Panc1 (cell line): ENCODE measurements around the gene KCNJ1. TPM values are rescaled to one million over a fixed set of nuclear protein-coding genes. Genes with fewer than 3 reads are reported as not detected.
A peak's percentile ranks its signal among the peaks of the same experiment; 100 is the strongest.

Source experiments
- ATAC-seq: fragments of 200-7000 bp; cut with Tn5 transposase; 2 replicates; pipeline ENCODE4 v1.9.1; 2020; ENCODE audit warnings: mild to moderate bottlenecking, moderate library complexity
- BruUV-seq: library from RNA; stranded (reverse); fragments of 400-500 nt; replicated peaks from 2 replicates; lab custom pipeline; 2021; lab: Mats Ljungman, UMichigan
- CTCF ChIA-PET: fragments of 300-600 bp; sonication (Branson Sonifier 250); formaldehyde crosslinking; loops from one replicate; lab custom pipeline; 2022; ENCODE audit warnings: antibody characterized with exemption; lab: Charles Lee
- POLR2A ChIA-PET: fragments of 300-600 bp; sonication (Branson Sonifier 250); formaldehyde crosslinking; loops from one replicate; lab custom pipeline; 2022; ENCODE audit warnings: antibody characterized with exemption; lab: Charles Lee
- DNase-seq: peaks from one replicate; pipeline ENCODE4 v3.0.0-alpha.2; 2010; ENCODE audit warnings: low read depth, low spot score
- H3K27ac ChIP-seq: 2 replicates; pipeline ENCODE4 v1.5.1; 2011; ENCODE audit warnings: mild to moderate bottlenecking, low read length, inconsistent platforms
- H3K27me3 ChIP-seq: fragments of 200-500 bp; sonication (Bioruptor generic); 2 replicates; pipeline ENCODE4 v1.6.0; 2014; ENCODE audit warnings: low read length, inconsistent platforms; ENCODE audit not compliant: control insufficient read depth, insufficient read depth
- H3K36me3 ChIP-seq: fragments of 200-500 bp; sonication (Bioruptor generic); 2 replicates; pipeline ENCODE4 v1.5.1; 2014; ENCODE audit warnings: inconsistent platforms, mild to moderate bottlenecking, low read length, moderate library complexity; ENCODE audit not compliant: control insufficient read depth, insufficient read depth
- H3K4me1 ChIP-seq: 2 replicates; pipeline ENCODE4 v1.5.1; 2011; ENCODE audit warnings: inconsistent platforms, mild to moderate bottlenecking, low read length, moderate library complexity; ENCODE audit not compliant: control insufficient read depth, insufficient read depth
- H3K4me3 ChIP-seq, 2 experiments: 2 replicates each; pipeline ENCODE4 v1.5.1; 2011 to 2012; ENCODE audit warnings: low read depth in 2 of 2, low read length in 2 of 2, mild to moderate bottlenecking in 2 of 2, inconsistent platforms in 1 of 2, moderate library complexity in 1 of 2
- H3K9me3 ChIP-seq: fragments of 200-500 bp; sonication (Bioruptor generic); 2 replicates; pipeline ENCODE4 v1.5.1; 2014; ENCODE audit warnings: low read depth, mild to moderate bottlenecking, inconsistent platforms, low read length, moderate library complexity; ENCODE audit not compliant: control insufficient read depth, insufficient read depth
- POLR2AphosphoS5 ChIP-seq: IDR thresholded peaks from 2 replicates; pipeline ENCODE4 v1.6.1; 2012; ENCODE audit warnings: mild to moderate bottlenecking, low read depth, low read length, moderate library complexity
- SIN3A ChIP-seq: IDR thresholded peaks from 2 replicates; pipeline ENCODE4 v1.6.1; 2012; ENCODE audit warnings: low read depth, mild to moderate bottlenecking, low read length, moderate library complexity, borderline replicate concordance; ENCODE audit not compliant: insufficient read depth
- TCF7L2 ChIP-seq: IDR thresholded peaks from 2 replicates; pipeline ENCODE4 v1.6.1; 2011; ENCODE audit warnings: mild to moderate bottlenecking, low read depth, low read length, inconsistent platforms
- in situ Hi-C: cut with HindIII; loops from 2 replicates; pipeline ENCODE4 v1.10.0; 2016; ENCODE audit warnings: low sequenced_read_pairs, low pct_unique_long_range_greater_than_20kb
- intact Hi-C: fragments of 100-400 bp; cut with micrococcal nuclease; formaldehyde crosslinking; loops from one replicate; pipeline ENCODE4 v1.10.0; 2022; ENCODE audit not compliant: unreplicated experiment
- total RNA-seq: library from RNA; stranded (reverse); gene quantifications from one replicate; pipeline ENCODE4 v1.2.1, GENCODE V29; 2021; ENCODE audit not compliant: unreplicated experiment
- TF ChIP-seq, protein P1 (sequence below), 2 experiments: IDR thresholded peaks; 2 replicates each; pipeline ENCODE4 v1.6.1; 2011 to 2012; ENCODE audit warnings: low read depth in 2 of 2, control low read depth in 1 of 2, low read length in 1 of 2, mild to moderate bottlenecking in 1 of 2, moderate library complexity in 1 of 2; ENCODE audit not compliant: insufficient read depth in 1 of 2
- TF ChIP-seq, protein P2 (sequence below): fragments of 450-650 bp; IDR thresholded peaks from 2 replicates; pipeline ENCODE4 v1.5.1; 2017; ENCODE audit warnings: mild to moderate bottlenecking

KCNJ1 gene
- total RNA-seq, 1 experiment from 2014 or later = not detected

DNA sequence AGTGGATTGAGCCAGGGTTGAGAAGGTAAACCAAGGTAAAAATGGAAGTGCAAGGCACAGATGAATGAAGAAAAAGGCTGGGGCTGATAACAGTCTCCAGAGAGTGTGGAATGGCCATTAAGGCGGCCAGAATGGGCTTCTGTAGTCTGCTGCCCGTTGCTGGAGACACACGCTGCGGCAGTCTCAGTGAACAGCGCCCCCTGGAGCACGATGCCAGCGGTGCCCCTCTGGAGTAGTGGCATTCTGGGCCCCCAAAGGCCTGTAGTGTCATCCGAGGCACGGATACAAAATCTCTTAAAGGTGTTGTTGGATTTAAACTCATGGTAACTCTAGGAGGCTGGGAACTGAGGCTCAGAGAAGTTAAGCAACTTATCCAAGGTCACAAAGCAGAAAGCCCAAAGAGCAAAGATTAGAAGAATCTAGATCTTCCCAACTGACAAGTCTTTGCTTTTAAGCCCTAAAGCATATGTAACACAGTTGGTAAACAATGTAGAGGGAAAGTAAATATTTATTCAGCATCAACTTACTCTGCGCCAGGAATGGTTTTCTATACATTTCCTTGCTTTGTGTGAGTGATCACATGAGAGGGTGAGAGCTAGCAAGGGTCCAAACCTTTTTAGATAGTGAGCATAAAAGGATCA lies 18.2 kb downstream of the KCNJ1 start:
- TF ChIP-seq TCF7L2 (no peak), SIN3A (no peak)
- TF ChIP-seq, protein P1, sequence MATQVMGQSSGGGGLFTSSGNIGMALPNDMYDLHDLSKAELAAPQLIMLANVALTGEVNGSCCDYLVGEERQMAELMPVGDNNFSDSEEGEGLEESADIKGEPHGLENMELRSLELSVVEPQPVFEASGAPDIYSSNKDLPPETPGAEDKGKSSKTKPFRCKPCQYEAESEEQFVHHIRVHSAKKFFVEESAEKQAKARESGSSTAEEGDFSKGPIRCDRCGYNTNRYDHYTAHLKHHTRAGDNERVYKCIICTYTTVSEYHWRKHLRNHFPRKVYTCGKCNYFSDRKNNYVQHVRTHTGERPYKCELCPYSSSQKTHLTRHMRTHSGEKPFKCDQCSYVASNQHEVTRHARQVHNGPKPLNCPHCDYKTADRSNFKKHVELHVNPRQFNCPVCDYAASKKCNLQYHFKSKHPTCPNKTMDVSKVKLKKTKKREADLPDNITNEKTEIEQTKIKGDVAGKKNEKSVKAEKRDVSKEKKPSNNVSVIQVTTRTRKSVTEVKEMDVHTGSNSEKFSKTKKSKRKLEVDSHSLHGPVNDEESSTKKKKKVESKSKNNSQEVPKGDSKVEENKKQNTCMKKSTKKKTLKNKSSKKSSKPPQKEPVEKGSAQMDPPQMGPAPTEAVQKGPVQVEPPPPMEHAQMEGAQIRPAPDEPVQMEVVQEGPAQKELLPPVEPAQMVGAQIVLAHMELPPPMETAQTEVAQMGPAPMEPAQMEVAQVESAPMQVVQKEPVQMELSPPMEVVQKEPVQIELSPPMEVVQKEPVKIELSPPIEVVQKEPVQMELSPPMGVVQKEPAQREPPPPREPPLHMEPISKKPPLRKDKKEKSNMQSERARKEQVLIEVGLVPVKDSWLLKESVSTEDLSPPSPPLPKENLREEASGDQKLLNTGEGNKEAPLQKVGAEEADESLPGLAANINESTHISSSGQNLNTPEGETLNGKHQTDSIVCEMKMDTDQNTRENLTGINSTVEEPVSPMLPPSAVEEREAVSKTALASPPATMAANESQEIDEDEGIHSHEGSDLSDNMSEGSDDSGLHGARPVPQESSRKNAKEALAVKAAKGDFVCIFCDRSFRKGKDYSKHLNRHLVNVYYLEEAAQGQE (IDR thresholded peaks at IDR 0.05; ENCODE audit: insufficient read depth in 1 of 2, low read depth in 2 of 2, low read length in 1 of 2) = no peak
- TF ChIP-seq, protein P2, sequence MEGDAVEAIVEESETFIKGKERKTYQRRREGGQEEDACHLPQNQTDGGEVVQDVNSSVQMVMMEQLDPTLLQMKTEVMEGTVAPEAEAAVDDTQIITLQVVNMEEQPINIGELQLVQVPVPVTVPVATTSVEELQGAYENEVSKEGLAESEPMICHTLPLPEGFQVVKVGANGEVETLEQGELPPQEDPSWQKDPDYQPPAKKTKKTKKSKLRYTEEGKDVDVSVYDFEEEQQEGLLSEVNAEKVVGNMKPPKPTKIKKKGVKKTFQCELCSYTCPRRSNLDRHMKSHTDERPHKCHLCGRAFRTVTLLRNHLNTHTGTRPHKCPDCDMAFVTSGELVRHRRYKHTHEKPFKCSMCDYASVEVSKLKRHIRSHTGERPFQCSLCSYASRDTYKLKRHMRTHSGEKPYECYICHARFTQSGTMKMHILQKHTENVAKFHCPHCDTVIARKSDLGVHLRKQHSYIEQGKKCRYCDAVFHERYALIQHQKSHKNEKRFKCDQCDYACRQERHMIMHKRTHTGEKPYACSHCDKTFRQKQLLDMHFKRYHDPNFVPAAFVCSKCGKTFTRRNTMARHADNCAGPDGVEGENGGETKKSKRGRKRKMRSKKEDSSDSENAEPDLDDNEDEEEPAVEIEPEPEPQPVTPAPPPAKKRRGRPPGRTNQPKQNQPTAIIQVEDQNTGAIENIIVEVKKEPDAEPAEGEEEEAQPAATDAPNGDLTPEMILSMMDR = peak; percentile 92
- DNase-seq = no peak
- peaks cover under 1% of the 10 kb centered on the region; the same call in 1 of the 2 replicates for H3K27me3 ChIP-seq
- intact Hi-C loops (loop anchor here (5.0 kb wide), 1 partner anchor 817 kb away; no protein-coding TSS in a partner anchor), in situ Hi-C loops (loop anchor here (25.0 kb wide), 1 partner anchor 687 kb away; no protein-coding TSS in a partner anchor)
- H3K27ac ChIP-seq = no peak overlapping the region
- no peak overlapping the region for H3K4me3 ChIP-seq
- H3K36me3 ChIP-seq = no peaks in the 10 kb centered on the region
- ChIA-PET CTCF (interaction anchor here (0.7 kb wide), 2 partner anchors 22 to 98 kb away, joined by 5 to 8 read pairs; no protein-coding TSS in a partner anchor), POLR2A (no interaction called here)
- BruUV-seq = no TSS peak
- H3K9me3 ChIP-seq = no peaks in the 10 kb centered on the region
- H3K4me1 ChIP-seq = no peaks in the 10 kb centered on the region
- peak; percentile 95 for ATAC-seq

DNA sequence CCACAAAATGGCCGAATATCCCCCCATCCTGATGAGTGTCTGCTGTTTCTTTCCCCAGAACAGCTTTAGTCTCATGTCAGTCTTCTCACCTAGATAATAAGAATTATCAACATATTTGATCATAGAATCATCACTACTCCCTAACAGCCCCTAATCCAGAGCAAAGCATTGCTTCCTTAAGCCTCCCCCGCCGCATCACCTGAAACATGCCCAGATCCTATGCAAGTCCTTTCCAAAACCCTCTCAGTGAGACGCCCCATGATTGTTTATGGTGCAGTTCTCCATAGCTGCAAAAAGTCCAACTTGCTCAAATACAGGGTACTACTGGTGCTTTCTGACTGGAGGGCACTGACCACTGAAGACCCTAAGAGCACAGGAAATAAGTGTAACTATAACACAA lies 20.1 kb downstream of the KCNJ1 start:
- no peak for ATAC-seq
- no peak for DNase-seq
- CTCF ChIA-PET = no interaction called here
- no TSS peak for BruUV-seq
- H3K27me3 ChIP-seq = peaks cover 12% of the 10 kb centered on the region; the same call in 1 of the 2 replicates
- no peaks in the 10 kb centered on the region for H3K9me3 ChIP-seq
- POLR2A ChIA-PET = no interaction called here
- intact Hi-C loops (loop anchor here (5.0 kb wide), 1 partner anchor 815 kb away; no protein-coding TSS in a partner anchor), in situ Hi-C loops (loop anchor here (25.0 kb wide), 1 partner anchor 685 kb away; no protein-coding TSS in a partner anchor)
- TF ChIP-seq POLR2AphosphoS5 (no peak), TCF7L2 (no peak), SIN3A (no peak)
- TF ChIP-seq, protein P1 (IDR thresholded peaks at IDR 0.05; ENCODE audit: insufficient read depth in 1 of 2, low read depth in 2 of 2, low read length in 1 of 2) = no peak
- TF ChIP-seq, protein P2 = no peak
- no peaks in the 10 kb centered on the region for H3K36me3 ChIP-seq
- H3K4me1 ChIP-seq = no peaks in the 10 kb centered on the region
- H3K4me3 ChIP-seq = no peak overlapping the region
- H3K27ac ChIP-seq = no peak overlapping the region
